Measurements from ENCODE around the gene SPAG17.

The SPAG17 gene

DNA sequence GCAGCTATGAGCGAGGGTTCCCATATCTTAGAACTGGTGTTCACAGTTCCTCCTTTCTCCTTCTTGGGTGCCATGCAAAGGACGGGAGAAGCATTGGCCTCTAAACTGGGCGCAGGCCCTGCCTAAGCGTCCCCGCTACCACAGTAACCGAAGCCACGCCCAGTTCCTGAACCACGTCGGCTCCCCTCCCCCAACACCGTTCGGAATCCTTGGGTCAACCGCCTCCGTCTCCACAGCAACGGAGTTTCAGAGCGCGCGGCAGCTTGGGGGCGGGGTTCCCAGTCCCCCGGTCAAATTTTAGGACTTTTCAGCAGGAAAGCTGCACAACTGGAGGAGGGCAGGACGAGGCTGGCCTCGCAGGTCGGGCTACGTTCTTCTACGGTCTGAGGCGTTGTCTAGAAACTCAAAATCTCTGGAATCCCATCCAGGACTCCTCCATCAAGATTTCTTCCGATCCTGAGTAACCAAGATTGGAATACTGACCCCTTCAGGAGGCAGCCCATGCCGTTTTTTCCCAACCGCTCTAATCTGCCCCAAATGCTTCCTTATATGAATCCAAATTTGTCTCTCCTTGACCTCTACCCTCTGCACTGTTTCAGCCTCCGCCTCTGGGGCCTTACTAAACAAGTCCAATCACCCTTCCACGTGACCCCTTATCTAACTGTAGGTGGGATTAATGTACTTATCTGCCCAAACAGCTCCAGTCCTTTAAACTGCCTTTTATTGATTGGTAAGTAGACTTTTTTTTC, at the start of gene SPAG17:
Gene SPAG17 (minus strand): TSS at position 145 of the 749 bp plus-strand sequence. CDS start 71 bp downstream, at position 74.
- TF ChIP-seq ZNF384 (IDR thresholded peaks at IDR 0.05) (no peak), L3MBTL2 (conservative IDR thresholded peaks at IDR 0.05) (0 out of 2 replicates have a peak, but pooled peaks have one; percentile 13)
- CTCF ChIA-PET, result no interaction called here
- peak; percentile 82 for DNase-seq (ENCODE audit: extremely low spot score)
- POLR2A ChIA-PET, result no interaction called here

DNA sequence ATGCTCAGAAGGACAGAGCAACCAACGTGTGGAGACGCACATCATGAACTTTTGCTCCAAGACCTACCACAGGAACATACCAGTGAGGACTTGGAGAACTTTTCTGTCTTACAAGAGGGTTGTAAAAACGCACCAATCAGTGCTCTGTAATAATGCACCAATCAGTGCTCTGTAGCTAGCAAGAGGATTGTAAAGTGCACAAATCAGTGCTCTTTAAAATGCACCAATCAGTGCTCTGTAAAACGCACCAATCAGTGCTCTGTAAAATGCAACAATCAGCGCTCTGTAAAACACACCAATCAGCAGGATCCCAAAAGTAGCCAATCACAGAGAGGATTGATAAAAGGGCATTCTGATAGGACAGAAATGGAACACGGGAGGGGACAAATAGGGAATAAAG, 40.4 kb upstream of the SPAG17 start:
- DNase-seq (ENCODE audit: extremely low spot score), result no peak
- ChIA-PET POLR2A (no interaction called here), CTCF (no interaction called here)
- TF ChIP-seq, protein P1, sequence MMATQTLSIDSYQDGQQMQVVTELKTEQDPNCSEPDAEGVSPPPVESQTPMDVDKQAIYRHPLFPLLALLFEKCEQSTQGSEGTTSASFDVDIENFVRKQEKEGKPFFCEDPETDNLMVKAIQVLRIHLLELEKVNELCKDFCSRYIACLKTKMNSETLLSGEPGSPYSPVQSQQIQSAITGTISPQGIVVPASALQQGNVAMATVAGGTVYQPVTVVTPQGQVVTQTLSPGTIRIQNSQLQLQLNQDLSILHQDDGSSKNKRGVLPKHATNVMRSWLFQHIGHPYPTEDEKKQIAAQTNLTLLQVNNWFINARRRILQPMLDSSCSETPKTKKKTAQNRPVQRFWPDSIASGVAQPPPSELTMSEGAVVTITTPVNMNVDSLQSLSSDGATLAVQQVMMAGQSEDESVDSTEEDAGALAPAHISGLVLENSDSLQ (IDR thresholded peaks at IDR 0.05), result no peak
- TF ChIP-seq FOXA1 (IDR thresholded peaks at IDR 0.05), result no peak

- ChIA-PET POLR2A (no interaction called here), CTCF (interaction anchor here (1.2 kb wide), 1 partner anchor 785 kb away, joined by 4 read pairs; no protein-coding TSS in a partner anchor)
- TF ChIP-seq NFRKB (IDR thresholded peaks at IDR 0.05), result no peak
- no peak for TF ChIP-seq L3MBTL2 (conservative IDR thresholded peaks at IDR 0.05)
- peak; percentile 38 for DNase-seq (ENCODE audit: extremely low spot score)
Measured at GRCh38 chr1:118223426-118223825, 38.4 kb upstream of the SPAG17 start.

DNA sequence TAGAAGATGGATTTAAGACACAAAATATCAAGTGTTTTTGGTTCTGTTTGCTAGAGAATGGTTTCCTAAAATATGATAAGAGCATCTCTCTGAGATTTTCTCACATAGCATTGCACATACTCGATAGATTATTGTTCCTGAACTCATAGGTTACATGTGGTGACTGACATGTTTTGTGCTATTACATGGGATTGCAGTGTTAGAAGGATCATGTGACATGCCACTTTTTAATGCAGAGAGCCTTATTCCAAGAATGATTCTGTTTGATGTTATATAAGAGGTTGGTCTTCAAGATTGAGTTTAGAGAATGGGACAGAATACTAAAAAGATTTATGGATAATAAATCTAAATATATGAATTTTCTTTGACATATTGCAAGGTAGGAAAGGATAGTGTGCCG, 34.4 kb upstream of the SPAG17 start:
- no peak for TF ChIP-seq SP1 (IDR thresholded peaks at IDR 0.05)
- no peak for TF ChIP-seq HDGF (IDR thresholded peaks at IDR 0.05; ENCODE audit: borderline replicate concordance)
- TF ChIP-seq NFRKB (IDR thresholded peaks at IDR 0.05), result no peak
- TF ChIP-seq FOXK2 (IDR thresholded peaks at IDR 0.05), result no peak
- TF ChIP-seq FOXM1 (IDR thresholded peaks at IDR 0.05; ENCODE audit: borderline replicate concordance), result no peak
- TF ChIP-seq FOXA1 (IDR thresholded peaks at IDR 0.05), result no peak
- no peak for TF ChIP-seq SUZ12 (IDR thresholded peaks at IDR 0.05)
- no peak for TF ChIP-seq BHLHE40 (IDR thresholded peaks at IDR 0.05; ENCODE audit: borderline replicate concordance)
- no peak for TF ChIP-seq CTBP1 (IDR thresholded peaks at IDR 0.05; ENCODE audit: borderline replicate concordance)
- TF ChIP-seq ARNT (IDR thresholded peaks at IDR 0.05), result no peak
- TF ChIP-seq LEF1 (IDR thresholded peaks at IDR 0.05; ENCODE audit: borderline replicate concordance), result no peak
- no peak for TF ChIP-seq TARDBP (IDR thresholded peaks at IDR 0.05)
- TF ChIP-seq, protein P1 (IDR thresholded peaks at IDR 0.05), result no peak
- no peak for TF ChIP-seq ELF4 (IDR thresholded peaks at IDR 0.05)
- TF ChIP-seq L3MBTL2 (conservative IDR thresholded peaks at IDR 0.05), result no peak
- no peak for TF ChIP-seq ZNF384 (IDR thresholded peaks at IDR 0.05)
- POLR2A ChIA-PET, result no interaction called here
- CTCF ChIA-PET, result no interaction called here
- DNase-seq (ENCODE audit: extremely low spot score), result no peak

DNA sequence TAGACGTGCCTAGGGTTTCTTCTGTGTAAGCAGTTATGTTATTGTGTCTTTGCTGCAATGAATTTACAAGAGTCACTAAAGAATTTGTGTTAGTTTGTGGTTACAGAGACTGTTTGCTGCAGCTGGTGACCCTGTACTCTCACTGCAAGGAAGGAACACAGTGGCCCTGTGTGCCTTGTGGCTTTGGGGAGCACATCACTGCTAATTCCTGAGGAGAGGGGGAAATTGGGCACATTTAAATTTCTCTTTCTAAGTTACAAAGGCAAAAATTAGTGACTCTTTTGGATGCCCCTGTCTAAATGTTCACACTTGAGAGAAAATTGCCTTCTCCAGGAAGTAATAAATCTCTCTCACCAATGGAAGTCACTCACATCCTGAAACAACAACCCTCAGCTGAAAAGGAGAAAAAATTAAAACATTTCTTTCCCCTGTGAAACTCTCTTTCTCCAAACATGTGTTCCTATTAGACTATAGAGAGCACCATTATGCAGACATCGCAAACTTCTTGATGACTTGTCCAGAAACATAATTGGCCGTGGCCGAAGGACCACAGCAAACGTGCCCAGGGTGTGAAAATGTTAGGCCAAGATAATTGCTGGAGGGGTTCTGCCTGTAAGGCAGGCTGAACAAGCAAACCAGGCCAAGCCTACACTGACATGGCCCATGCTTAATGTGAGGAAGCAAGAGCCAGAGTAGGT, 32.3 kb upstream of the SPAG17 start:
- CTCF ChIA-PET, result no interaction called here
- POLR2A ChIA-PET, result no interaction called here
- no peak for DNase-seq (ENCODE audit: extremely low spot score)
- no peak for TF ChIP-seq ZNF384 (IDR thresholded peaks at IDR 0.05)
- TF ChIP-seq LEF1 (IDR thresholded peaks at IDR 0.05; ENCODE audit: borderline replicate concordance), result no peak
- TF ChIP-seq TARDBP (IDR thresholded peaks at IDR 0.05), result no peak
- TF ChIP-seq NFRKB (IDR thresholded peaks at IDR 0.05), result no peak
- TF ChIP-seq, protein P1 (IDR thresholded peaks at IDR 0.05), result no peak
- TF ChIP-seq HDGF (IDR thresholded peaks at IDR 0.05; ENCODE audit: borderline replicate concordance), result no peak
- TF ChIP-seq SP1 (IDR thresholded peaks at IDR 0.05), result no peak
- no peak for TF ChIP-seq BHLHE40 (IDR thresholded peaks at IDR 0.05; ENCODE audit: borderline replicate concordance)
- no peak for TF ChIP-seq FOXA1 (IDR thresholded peaks at IDR 0.05)
- TF ChIP-seq SUZ12 (IDR thresholded peaks at IDR 0.05), result no peak

DNA sequence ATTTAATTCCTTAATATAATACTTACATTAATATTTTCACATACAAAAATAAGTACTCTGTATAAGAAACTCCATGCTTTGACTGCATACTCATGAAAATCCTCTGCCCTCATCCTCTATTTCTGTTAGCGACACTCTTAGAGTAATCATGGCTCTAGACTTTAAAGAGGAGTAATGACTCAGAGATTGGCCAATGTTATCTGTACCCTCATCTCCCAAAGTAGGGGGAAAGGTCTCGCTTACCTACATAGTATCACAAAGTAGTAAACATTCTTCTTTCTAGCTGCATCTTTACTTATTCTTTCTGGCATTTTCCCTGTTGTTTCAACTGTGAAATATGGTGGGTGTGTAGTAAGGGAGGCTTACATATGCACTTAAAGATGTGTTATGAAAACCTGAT, 29.8 kb upstream of the SPAG17 start:
- TF ChIP-seq, protein P1 (IDR thresholded peaks at IDR 0.05), result no peak
- POLR2A ChIA-PET, result no interaction called here
- CTCF ChIA-PET, result interaction anchor here (0.8 kb wide), 1 partner anchor 43 kb away, joined by 4 read pairs; no protein-coding TSS in a partner anchor
- no peak for DNase-seq (ENCODE audit: extremely low spot score)

DNA sequence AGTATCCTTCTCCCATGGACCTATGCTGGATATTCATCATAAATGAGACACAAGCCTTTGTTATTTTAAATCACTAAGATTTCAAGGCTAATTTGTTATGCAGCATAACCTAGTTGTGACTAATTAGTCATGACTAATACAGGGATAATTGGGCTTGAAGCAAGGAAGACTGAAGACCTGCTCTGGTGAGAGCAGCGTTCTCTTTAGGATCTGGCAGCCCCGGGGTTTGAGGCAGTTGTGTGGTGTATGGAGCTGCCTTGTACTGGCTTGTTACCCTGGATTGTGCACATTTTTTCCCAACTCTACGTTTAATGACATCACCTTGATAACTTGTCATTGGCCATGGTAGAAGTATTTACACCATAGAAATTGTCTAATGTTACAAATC, 25.7 kb upstream of the SPAG17 start:
- no peak for DNase-seq (ENCODE audit: extremely low spot score)
- TF ChIP-seq BHLHE40 (IDR thresholded peaks at IDR 0.05; ENCODE audit: borderline replicate concordance) (no peak), SUZ12 (IDR thresholded peaks at IDR 0.05) (no peak), LEF1 (IDR thresholded peaks at IDR 0.05; ENCODE audit: borderline replicate concordance) (no peak), L3MBTL2 (conservative IDR thresholded peaks at IDR 0.05) (no peak), HDGF (IDR thresholded peaks at IDR 0.05; ENCODE audit: borderline replicate concordance) (no peak), ARNT (IDR thresholded peaks at IDR 0.05) (no peak), FOXM1 (IDR thresholded peaks at IDR 0.05; ENCODE audit: borderline replicate concordance) (no peak), NFRKB (IDR thresholded peaks at IDR 0.05) (no peak), ZNF384 (IDR thresholded peaks at IDR 0.05) (no peak), CTBP1 (IDR thresholded peaks at IDR 0.05; ENCODE audit: borderline replicate concordance) (no peak), ELF4 (IDR thresholded peaks at IDR 0.05) (no peak), FOXA1 (IDR thresholded peaks at IDR 0.05) (no peak), SP1 (IDR thresholded peaks at IDR 0.05) (no peak), FOXK2 (IDR thresholded peaks at IDR 0.05) (no peak), TARDBP (IDR thresholded peaks at IDR 0.05) (no peak)
- TF ChIP-seq, protein P1 (IDR thresholded peaks at IDR 0.05), result no peak
- ChIA-PET CTCF (no interaction called here), POLR2A (no interaction called here)
